ENCODE results near the gene REPIN1. TPM values are rescaled to one million over a fixed set of nuclear protein-coding genes. Genes with fewer than 3 reads are reported as not detected.

Gene REPIN1
- total RNA-seq, 1 donor from 2014 or later = 44.9 TPM

- ATAC-seq = no peak
These were observed 8.1 kb upstream of the REPIN1 start for GRCh38 chr7:150360363-150361058.

- no peak for ATAC-seq
These were observed 7.2 kb upstream of the REPIN1 start for GRCh38 chr7:150361402-150361801.

GRCh38 chr7:150361807-150362621 lies 6.6 kb upstream of the REPIN1 start:
- no peak for ATAC-seq

- no peak for ATAC-seq
These were observed 5.3 kb upstream of the REPIN1 start for GRCh38 chr7:150363370-150363769.

GRCh38 chr7:150363872-150364271 lies 4.8 kb upstream of the REPIN1 start:
- ATAC-seq = no peak

GRCh38 chr7:150365194-150365593 lies 3.4 kb upstream of the REPIN1 start:
- ATAC-seq = no peak

- ATAC-seq = no peak
These were observed 2.8 kb upstream of the REPIN1 start for GRCh38 chr7:150365673-150366398.

- peak; percentile 75 for ATAC-seq
These were observed 936 bp upstream of the REPIN1 start for GRCh38 chr7:150367677-150368095.

GRCh38 chr7:150368884-150369747 lies 494 bp downstream of the REPIN1 start:
- peak; percentile 28 for ATAC-seq

- ATAC-seq = peak; percentile 2
These were observed 1.3 kb downstream of the REPIN1 start for GRCh38 chr7:150369748-150370501.

- ATAC-seq = peak; percentile 37
These were observed 2.0 kb downstream of the REPIN1 start for GRCh38 chr7:150370612-150371071.

GRCh38 chr7:150371131-150371995 lies 2.7 kb downstream of the REPIN1 start:
- no peak for ATAC-seq

- ATAC-seq = no peak
These were observed 3.3 kb downstream of the REPIN1 start for GRCh38 chr7:150371996-150372270.

GRCh38 chr7:150372271-150373048 lies 3.8 kb downstream of the REPIN1 start:
- ATAC-seq = no peak

- ATAC-seq = peak; percentile 62
These were observed 4.6 kb downstream of the REPIN1 start for GRCh38 chr7:150373049-150373801.

GRCh38 chr7:150374026-150374425 lies 5.4 kb downstream of the REPIN1 start:
- no peak for ATAC-seq

GRCh38 chr7:150374472-150374871 lies 5.8 kb downstream of the REPIN1 start:
- no peak for ATAC-seq

- no peak for ATAC-seq
These were observed 7.3 kb downstream of the REPIN1 start for GRCh38 chr7:150375662-150376521.

All from esophagus mucosa (tissue), 1 donor.